Stimulated activated CD8-positive, alpha-beta memory T cell treated with anti-CD3 and anti-CD28 coated beads, Interleukin-4, amount 100 ng/mL, for 4 hours (primary cell): ENCODE data around the gene PRAMEF11.
"Not testable (repeated sequence)": the region's sequence is repeated elsewhere in the genome, so short reads cannot be mapped to it uniquely, and the experiment has no call there.

Experiments used
- DNase-seq, 2 donors: peaks; one replicate each; pipeline ENCODE4 v3.0.0-alpha.2; 2020; ENCODE audit warnings: low read depth in 2 of 2, low spot score in 1 of 2

The PRAMEF11 gene

DNA sequence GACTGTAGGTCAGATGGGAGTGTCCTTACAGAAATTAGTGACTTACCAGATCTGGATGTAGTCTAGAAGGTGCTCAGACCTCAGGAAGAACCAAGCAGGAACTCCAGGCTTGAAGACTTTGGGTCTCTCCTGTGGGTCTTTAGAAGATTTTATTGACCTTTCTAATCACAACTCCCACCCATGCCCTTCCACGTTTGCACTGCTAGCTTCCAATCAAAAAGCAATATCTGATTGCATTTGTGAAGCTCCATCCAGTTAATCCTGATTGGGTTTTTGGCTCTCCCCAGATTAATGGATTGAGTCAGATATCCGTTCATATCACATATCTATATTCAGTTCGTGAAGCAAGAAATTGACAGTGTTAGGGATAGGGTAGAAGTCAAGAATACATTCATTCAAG lies at the start of gene PRAMEF11:
PRAMEF11 (minus strand) TSS at position 101 of the 400 bp plus-strand sequence. CDS start 2,621 bp downstream, outside the sequence.
- DNase-seq: not testable (repeated sequence)

DNA sequence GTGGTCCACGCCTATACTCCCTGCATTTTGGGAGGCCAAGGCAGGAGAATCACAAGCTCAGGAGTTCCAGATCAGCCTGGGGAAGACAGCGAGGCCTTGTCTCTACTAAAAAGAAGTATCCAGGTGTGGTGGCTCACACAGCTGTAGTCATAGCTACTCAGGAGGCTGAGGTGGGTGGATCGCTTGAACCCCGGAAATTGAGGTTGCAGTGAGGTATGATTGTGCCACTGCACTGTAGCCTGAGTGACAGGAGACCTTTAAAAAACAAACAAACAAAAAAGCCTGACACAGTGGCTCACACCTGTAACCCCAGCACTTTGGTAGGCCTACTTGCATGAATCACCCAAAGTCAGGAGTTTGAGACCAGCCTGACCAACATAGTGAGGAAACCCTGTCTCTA lies 47.2 kb upstream of the PRAMEF11 start:
- DNase-seq: not testable (repeated sequence)

- DNase-seq: not testable (repeated sequence)
Observed at GRCh38 chr1:12863131-12863880, 32.1 kb upstream of the PRAMEF11 start.

DNA sequence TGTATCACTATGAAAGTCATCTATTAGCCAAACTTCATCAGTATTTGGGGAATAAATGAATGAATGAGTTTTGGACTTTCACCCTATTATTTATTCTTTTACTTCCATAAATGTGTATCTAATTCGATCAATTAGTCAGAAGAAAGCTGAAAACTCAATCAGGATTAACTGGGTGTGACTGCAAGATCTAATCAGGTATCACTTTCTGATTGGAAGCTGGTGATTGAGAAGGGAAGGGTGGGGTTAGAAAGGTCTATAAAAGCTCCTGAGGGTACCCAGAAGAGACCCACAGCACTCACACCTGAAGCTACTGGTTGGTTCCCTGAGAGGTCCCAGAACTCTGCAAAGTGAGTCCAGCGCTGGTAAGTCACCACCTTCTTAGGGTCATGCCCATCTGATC lies 25.6 kb upstream of the PRAMEF11 start, which contains the start of gene PRAMEF2:
PRAMEF2 (plus strand) TSS at position 301 of the 400 bp plus-strand sequence. CDS start 1,924 bp downstream, outside the sequence.
- not testable (repeated sequence) for DNase-seq

GRCh38 chr1:12851779-12852178 lies 20.6 kb upstream of the PRAMEF11 start:
- no peak for DNase-seq

DNA sequence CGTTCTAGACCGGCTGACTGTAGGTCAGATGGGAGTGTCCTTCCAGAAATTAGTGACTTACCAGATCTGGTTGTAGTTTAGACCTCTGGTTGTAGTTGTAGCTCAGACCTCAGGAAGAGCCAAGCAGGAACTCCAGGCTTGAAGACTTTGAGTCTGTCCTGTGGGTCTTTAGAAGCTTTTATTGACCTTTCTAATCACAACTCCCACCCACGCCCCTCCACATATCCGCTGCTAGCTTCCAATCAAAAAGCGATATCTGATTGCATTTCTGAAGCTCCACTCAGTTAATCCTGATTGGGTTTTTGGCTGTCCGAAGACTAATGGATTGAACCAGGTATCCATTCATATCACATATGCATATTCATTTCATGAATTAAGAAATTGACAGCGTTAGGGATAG lies 17.4 kb upstream of the PRAMEF11 start, which contains the start of gene HNRNPCL1:
HNRNPCL1 (minus strand) TSS at position 101 of the 400 bp plus-strand sequence. CDS start 431 bp downstream, outside the sequence.
- DNase-seq: not testable (repeated sequence)

- DNase-seq: not testable (repeated sequence)
Observed at GRCh38 chr1:12833251-12833650, 2.0 kb upstream of the PRAMEF11 start.

GRCh38 chr1:12819061-12819460 lies 12.1 kb downstream of the PRAMEF11 start:
- not testable (repeated sequence) for DNase-seq

DNA sequence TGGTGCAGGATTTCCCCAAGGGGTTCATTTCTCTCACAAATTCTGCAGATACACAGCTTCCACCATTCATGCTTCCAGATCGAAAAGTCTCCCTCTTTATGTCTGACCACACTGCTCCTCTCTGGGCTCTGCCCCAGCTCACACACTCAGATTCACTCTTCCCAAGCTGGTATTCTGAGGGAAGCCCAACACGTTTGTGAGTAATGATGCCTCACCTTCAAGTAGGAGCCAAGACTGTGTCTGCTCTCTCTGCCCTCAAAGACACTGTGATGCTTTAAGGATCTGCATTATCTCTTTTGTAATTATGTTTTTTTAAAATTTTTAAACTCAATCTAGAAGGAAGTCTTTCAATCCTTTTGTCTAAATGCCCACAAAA lies 19.8 kb downstream of the PRAMEF11 start:
- DNase-seq: no peak

GRCh38 chr1:12810691-12811408 lies 20.4 kb downstream of the PRAMEF11 start:
- DNase-seq: no peak

- DNase-seq: no peak
Observed at GRCh38 chr1:12809933-12810332, 21.3 kb downstream of the PRAMEF11 start.

DNA sequence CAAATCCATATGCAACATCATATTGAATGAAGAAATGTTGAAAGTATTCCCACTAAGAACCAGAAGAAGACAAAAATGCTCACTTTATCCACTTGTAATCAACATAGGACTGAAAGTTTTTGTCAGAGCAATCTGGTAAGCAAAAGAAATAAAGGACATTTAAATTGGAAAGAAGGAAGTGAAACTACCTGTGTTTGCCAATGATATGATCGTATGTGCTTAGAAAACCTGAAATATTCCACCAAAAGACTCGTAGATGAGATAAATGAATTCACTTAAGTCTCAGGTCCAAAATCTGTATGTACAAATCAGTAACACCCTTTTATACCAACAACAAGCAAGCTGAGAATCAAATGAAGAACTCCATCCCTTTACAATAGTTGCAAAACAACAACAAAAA lies 31.5 kb downstream of the PRAMEF11 start:
- DNase-seq: no peak

- DNase-seq: no peak
Observed at GRCh38 chr1:12798911-12799310, 32.3 kb downstream of the PRAMEF11 start.

GRCh38 chr1:12791097-12791496 lies 40.1 kb downstream of the PRAMEF11 start, which contains the start of gene PRAMEF1:
TSS of gene PRAMEF1 (plus strand) at chr1:12791397. CDS start at chr1:12793228, 1,831 bp downstream.
- not testable (repeated sequence) for DNase-seq

- not testable (repeated sequence) for DNase-seq
Observed at GRCh38 chr1:12784729-12785128, 46.5 kb downstream of the PRAMEF11 start.

GRCh38 chr1:12783783-12784182 lies 47.4 kb downstream of the PRAMEF11 start:
- not testable (repeated sequence) for DNase-seq

DNA sequence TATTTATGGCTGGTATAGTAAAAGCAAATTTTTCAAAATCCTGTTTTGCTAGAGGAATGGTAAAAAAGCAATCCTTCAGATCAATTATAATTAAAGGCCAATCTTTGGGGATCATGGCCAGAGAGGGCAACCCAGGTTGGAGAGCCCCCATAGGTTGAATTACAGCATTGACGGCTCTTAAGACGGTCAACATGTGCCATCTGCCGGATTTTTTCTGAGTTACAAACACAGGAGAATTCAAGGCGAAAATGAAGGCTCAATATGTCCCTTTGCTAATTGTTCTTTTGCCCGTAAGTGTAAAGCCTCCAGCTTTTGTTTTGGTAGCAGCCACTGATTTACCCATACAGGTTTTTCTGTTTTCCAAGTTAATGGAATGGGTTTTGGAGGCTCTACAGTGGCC lies 49.7 kb downstream of the PRAMEF11 start:
- DNase-seq: not testable (repeated sequence)

- DNase-seq: no peak
Observed at GRCh38 chr1:12778907-12779306, 52.3 kb downstream of the PRAMEF11 start.

- no peak for DNase-seq
Observed at GRCh38 chr1:12778061-12778460, 53.1 kb downstream of the PRAMEF11 start.

DNA sequence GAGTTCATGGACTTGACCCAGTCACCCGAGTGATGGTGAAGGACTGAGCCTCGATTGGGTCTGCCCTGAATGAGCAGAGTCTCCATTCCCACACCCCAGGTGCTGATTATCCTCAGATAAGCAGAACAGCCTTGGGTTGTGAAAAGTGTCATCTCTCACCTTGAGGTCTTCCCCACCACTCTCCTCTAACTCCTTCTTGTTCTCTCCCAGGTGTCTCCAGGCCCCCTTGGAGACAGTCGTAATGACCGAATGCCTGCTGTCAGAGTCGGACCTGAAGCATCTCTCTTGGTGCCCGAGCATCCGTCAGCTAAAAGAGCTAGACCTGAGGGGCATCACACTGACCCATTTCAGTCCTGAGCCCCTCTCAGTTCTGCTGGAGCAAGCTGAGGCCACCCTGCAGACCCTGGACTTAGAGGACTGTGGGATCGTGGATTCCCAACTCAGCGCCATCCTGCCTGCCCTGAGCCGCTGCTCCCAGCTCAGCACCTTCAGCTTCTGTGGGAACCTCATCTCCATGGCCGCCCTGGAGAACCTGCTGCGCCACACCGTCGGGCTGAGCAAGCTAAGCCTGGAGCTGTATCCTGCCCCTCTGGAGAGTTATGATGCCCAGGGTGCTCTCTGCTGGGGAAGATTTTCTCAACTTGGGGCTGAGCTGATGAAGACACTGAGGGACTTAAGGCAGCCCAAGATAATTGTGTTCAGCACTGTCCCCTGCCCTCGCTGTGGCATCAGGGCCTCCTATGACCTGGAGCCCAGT lies 54.2 kb downstream of the PRAMEF11 start:
- no peak for DNase-seq

- DNase-seq: no peak
Observed at GRCh38 chr1:12775443-12775842, 55.8 kb downstream of the PRAMEF11 start.
